Measurements from ENCODE around the gene DGKG.

DNA sequence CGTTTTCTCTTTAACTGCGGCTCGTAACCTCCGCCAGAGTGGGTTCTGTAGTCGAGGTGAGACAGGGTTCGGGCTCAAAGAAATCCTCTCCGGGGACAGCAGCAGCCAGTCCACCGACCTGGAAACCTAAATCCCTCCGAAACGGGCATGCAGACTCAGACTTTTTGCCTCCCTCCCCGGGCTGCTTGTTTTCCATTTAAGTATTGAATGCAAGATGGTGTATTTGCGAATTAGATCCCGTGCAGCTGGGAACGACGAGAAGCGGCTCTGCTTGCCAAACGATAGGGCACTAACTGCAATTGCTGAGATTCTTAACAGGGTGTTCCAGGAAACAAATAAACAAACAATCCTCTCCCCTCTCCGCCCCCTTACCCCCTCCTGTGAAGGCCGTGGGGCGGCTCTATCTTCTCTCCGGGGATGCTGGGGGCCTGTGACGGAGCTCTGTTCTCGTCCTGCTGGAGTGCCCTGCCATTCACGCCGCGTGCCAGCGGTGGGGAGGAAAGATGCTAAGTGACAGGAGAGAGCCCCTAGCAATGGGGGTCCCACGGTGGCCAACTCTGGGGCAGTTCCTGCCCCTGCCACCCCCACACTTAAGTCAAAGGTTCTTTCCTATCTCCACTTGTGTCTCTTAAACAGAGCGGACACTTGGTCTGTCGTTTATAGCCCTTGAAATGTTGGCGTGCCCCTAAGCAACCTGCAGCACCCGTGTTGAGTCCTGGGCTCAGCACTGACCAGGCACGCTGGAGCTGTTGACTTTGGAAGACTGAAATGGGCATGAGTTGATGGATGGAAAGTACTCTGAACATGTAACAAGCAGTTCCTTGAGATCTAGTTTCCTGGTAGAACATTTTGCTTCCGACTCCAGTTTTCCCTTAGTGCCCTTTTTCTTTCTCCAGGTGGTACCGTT is 251.9 kb downstream of the DGKG start:
- TF ChIP-seq, protein P1, sequence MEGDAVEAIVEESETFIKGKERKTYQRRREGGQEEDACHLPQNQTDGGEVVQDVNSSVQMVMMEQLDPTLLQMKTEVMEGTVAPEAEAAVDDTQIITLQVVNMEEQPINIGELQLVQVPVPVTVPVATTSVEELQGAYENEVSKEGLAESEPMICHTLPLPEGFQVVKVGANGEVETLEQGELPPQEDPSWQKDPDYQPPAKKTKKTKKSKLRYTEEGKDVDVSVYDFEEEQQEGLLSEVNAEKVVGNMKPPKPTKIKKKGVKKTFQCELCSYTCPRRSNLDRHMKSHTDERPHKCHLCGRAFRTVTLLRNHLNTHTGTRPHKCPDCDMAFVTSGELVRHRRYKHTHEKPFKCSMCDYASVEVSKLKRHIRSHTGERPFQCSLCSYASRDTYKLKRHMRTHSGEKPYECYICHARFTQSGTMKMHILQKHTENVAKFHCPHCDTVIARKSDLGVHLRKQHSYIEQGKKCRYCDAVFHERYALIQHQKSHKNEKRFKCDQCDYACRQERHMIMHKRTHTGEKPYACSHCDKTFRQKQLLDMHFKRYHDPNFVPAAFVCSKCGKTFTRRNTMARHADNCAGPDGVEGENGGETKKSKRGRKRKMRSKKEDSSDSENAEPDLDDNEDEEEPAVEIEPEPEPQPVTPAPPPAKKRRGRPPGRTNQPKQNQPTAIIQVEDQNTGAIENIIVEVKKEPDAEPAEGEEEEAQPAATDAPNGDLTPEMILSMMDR (IDR thresholded peaks at IDR 0.05) = no peak
- no peak for TF ChIP-seq POLR2A (IDR thresholded peaks at IDR 0.05)

Data from lower leg skin (tissue), 3 donors.